ENCODE data around the gene HTRA3. TPM values are rescaled to one million over a fixed set of nuclear protein-coding genes. Genes with fewer than 3 reads are reported as not detected.

The HTRA3 gene
- total RNA-seq, 1 donor from 2014 or later, result 3.4 TPM

DNA sequence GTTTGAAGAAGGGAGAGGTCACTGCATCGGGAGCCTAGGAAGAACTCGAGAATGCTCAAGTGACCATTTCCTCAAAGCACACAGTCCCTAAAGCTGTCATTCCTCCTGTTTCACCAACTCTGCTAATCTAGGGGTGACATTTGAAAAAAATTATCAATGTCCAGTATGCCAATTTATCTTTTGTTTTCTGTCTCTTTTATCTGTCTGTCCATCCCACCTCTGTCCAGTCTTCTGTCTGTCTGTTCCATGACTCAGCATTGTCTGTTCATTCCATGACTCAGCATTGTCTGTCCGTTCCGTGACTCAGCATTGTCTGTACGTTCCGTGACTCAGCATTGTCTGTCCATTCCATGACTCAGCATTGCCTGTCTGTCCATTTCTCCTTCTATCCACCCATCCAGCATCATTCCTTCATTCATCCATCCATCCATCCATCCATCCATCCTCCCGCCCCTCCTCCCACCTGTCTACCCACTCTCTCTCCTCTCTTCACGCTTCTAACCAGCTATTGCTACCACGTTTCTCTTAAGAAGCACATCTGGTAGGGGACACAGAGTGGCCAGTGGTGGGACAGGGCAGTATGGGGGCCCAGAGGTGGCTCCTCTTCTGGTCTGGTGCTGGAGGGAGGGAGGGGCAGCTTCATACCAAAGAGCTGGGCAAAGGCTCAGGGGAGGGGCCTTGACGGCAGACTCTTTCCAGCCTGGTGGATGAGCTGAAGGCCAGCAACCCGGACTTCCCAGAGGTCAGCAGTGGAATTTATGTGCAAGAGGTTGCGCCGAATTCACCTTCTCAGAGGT, 34.1 kb downstream of the HTRA3 start:
- peaks cover 10% of the 10 kb centered on the region for H3K9me3 Mint-ChIP-seq
- H3K4me1 Mint-ChIP-seq, result peaks cover 4% of the 10 kb centered on the region
- no peak for DNase-seq (ENCODE audit: low read depth, low spot score)
- no peaks in the 10 kb centered on the region for H3K27me3 Mint-ChIP-seq (ENCODE audit: low read depth)
- H3K4me3 Mint-ChIP-seq, result no peak overlapping the region
- H3K27ac Mint-ChIP-seq (ENCODE audit: unreplicated experiment), result peak overlapping the region; percentile 69
- H3K36me3 Mint-ChIP-seq (ENCODE audit: low read depth), result peaks cover 5% of the 10 kb centered on the region
- TF ChIP-seq, protein P1, sequence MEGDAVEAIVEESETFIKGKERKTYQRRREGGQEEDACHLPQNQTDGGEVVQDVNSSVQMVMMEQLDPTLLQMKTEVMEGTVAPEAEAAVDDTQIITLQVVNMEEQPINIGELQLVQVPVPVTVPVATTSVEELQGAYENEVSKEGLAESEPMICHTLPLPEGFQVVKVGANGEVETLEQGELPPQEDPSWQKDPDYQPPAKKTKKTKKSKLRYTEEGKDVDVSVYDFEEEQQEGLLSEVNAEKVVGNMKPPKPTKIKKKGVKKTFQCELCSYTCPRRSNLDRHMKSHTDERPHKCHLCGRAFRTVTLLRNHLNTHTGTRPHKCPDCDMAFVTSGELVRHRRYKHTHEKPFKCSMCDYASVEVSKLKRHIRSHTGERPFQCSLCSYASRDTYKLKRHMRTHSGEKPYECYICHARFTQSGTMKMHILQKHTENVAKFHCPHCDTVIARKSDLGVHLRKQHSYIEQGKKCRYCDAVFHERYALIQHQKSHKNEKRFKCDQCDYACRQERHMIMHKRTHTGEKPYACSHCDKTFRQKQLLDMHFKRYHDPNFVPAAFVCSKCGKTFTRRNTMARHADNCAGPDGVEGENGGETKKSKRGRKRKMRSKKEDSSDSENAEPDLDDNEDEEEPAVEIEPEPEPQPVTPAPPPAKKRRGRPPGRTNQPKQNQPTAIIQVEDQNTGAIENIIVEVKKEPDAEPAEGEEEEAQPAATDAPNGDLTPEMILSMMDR (conservative IDR thresholded peaks at IDR 0.05), result no peak

GRCh38 chr4:8304827-8305695, 35.5 kb downstream of the HTRA3 start:
- Mint-ChIP-seq H3K4me3 (no peak overlapping the region), H3K27ac (ENCODE audit: unreplicated experiment) (no peak overlapping the region), H3K27me3 (ENCODE audit: low read depth) (no peaks in the 10 kb centered on the region), H3K36me3 (ENCODE audit: low read depth) (peaks cover 5% of the 10 kb centered on the region), H3K4me1 (peaks cover 4% of the 10 kb centered on the region), H3K9me3 (peaks cover 7% of the 10 kb centered on the region)
- no peak for DNase-seq (ENCODE audit: low read depth, low spot score)
- TF ChIP-seq, protein P1 (conservative IDR thresholded peaks at IDR 0.05), result no peak

DNA sequence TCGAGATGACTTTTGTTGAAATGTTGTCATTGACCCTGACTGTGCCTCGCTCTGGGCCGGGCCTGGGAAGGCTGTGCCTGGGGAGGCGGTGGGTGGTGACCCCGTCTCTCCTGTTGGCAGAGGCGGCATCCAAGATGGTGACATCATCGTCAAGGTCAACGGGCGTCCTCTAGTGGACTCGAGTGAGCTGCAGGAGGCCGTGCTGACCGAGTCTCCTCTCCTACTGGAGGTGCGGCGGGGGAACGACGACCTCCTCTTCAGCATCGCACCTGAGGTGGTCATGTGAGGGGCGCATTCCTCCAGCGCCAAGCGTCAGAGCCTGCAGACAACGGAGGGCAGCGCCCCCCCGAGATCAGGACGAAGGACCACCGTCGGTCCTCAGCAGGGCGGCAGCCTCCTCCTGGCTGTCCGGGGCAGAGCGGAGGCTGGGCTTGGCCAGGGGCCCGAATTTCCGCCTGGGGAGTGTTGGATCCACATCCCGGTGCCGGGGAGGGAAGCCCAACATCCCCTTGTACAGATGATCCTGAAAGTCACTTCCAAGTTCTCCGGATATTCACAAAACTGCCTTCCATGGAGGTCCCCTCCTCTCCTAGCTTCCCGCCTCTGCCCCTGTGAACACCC, 36.4 kb downstream of the HTRA3 start:
- DNase-seq (ENCODE audit: low read depth, low spot score), result no peak
- Mint-ChIP-seq H3K4me1 (peaks cover 4% of the 10 kb centered on the region), H3K27me3 (ENCODE audit: low read depth) (no peaks in the 10 kb centered on the region), H3K27ac (ENCODE audit: unreplicated experiment) (no peak overlapping the region), H3K4me3 (no peak overlapping the region), H3K36me3 (ENCODE audit: low read depth) (peaks cover 1% of the 10 kb centered on the region), H3K9me3 (peaks cover 2% of the 10 kb centered on the region)
- TF ChIP-seq, protein P1 (conservative IDR thresholded peaks at IDR 0.05), result no peak

- TF ChIP-seq, protein P1 (conservative IDR thresholded peaks at IDR 0.05), result no peak
- no peak overlapping the region for H3K27ac Mint-ChIP-seq (ENCODE audit: unreplicated experiment)
- no peak for DNase-seq (ENCODE audit: low read depth, low spot score)
These were observed 37.0 kb downstream of the HTRA3 start for GRCh38 chr4:8306511-8307021.

GRCh38 chr4:8307121-8307520, 37.6 kb downstream of the HTRA3 start:
- no peak overlapping the region for H3K4me3 Mint-ChIP-seq
- peaks cover 4% of the 10 kb centered on the region for H3K4me1 Mint-ChIP-seq
- no peak for DNase-seq (ENCODE audit: low read depth, low spot score)
- no peak overlapping the region for H3K27ac Mint-ChIP-seq (ENCODE audit: unreplicated experiment)
- TF ChIP-seq, protein P1 (conservative IDR thresholded peaks at IDR 0.05), result no peak
- H3K36me3 Mint-ChIP-seq (ENCODE audit: low read depth), result no peaks in the 10 kb centered on the region
- H3K9me3 Mint-ChIP-seq, result no peaks in the 10 kb centered on the region
- no peaks in the 10 kb centered on the region for H3K27me3 Mint-ChIP-seq (ENCODE audit: low read depth)

More at GRCh38 chr4:8306511-8307021, 37.0 kb downstream of the HTRA3 start:
- H3K36me3 Mint-ChIP-seq (ENCODE audit: low read depth), result no peaks in the 10 kb centered on the region
- peaks cover 4% of the 10 kb centered on the region for H3K4me1 Mint-ChIP-seq
- no peak overlapping the region for H3K4me3 Mint-ChIP-seq
- H3K9me3 Mint-ChIP-seq, result no peaks in the 10 kb centered on the region
- no peaks in the 10 kb centered on the region for H3K27me3 Mint-ChIP-seq (ENCODE audit: low read depth)

Measured in neural crest cell (in vitro differentiated cells).